ENCODE measurements around the gene ANKRD45.
"Not testable (repeated sequence)": the region's sequence is repeated elsewhere in the genome, so short reads cannot be mapped to it uniquely, and the experiment has no call there.

ANKRD45 gene

GRCh38 chr1:173669491-173669941, at the start of gene ANKRD45:
Gene ANKRD45 (minus strand): TSS chr1:173669851. CDS start chr1:173659418, 10,433 bp downstream.
- DNase-seq (ENCODE audit: low read depth in 2 of 2): no peak

- DNase-seq (ENCODE audit: low read depth in 2 of 2): no peak
These were observed 47.6 kb upstream of the ANKRD45 start for GRCh38 chr1:173717238-173717637.

- no peak for DNase-seq (ENCODE audit: low read depth in 2 of 2)
These were observed 45.8 kb upstream of the ANKRD45 start for GRCh38 chr1:173715538-173715844.

GRCh38 chr1:173714759-173715537, 45.3 kb upstream of the ANKRD45 start, which contains the start of gene KLHL20:
Gene KLHL20 (plus strand): TSS chr1:173714981. CDS start chr1:173716044, 1,063 bp downstream.
- DNase-seq (ENCODE audit: low read depth in 2 of 2): peak; percentile 66 to 78

GRCh38 chr1:173714441-173714758, 44.7 kb upstream of the ANKRD45 start:
- no peak for DNase-seq (ENCODE audit: low read depth in 2 of 2)

- no peak for DNase-seq (ENCODE audit: low read depth in 2 of 2)
These were observed 39.1 kb upstream of the ANKRD45 start for GRCh38 chr1:173708787-173709186.

GRCh38 chr1:173705117-173705516, 35.5 kb upstream of the ANKRD45 start:
- no peak for DNase-seq (ENCODE audit: low read depth in 2 of 2)

GRCh38 chr1:173702736-173703135, 33.1 kb upstream of the ANKRD45 start:
- DNase-seq (ENCODE audit: low read depth in 2 of 2): no peak

- not testable (repeated sequence) for DNase-seq (ENCODE audit: low read depth in 2 of 2)
These were observed 31.6 kb upstream of the ANKRD45 start for GRCh38 chr1:173701299-173701698.

- no peak for DNase-seq (ENCODE audit: low read depth in 2 of 2)
These were observed 23.6 kb upstream of the ANKRD45 start for GRCh38 chr1:173693238-173693637.

- no peak for DNase-seq (ENCODE audit: low read depth in 2 of 2)
These were observed 18.6 kb upstream of the ANKRD45 start for GRCh38 chr1:173688300-173688699.

GRCh38 chr1:173685121-173685520, 15.5 kb upstream of the ANKRD45 start:
- not testable (repeated sequence) for DNase-seq (ENCODE audit: low read depth in 2 of 2)

GRCh38 chr1:173683838-173684237, 14.2 kb upstream of the ANKRD45 start:
- DNase-seq (ENCODE audit: low read depth in 2 of 2): not testable (repeated sequence)

- no peak for DNase-seq (ENCODE audit: low read depth in 2 of 2)
These were observed 12.5 kb upstream of the ANKRD45 start for GRCh38 chr1:173682184-173682583.

GRCh38 chr1:173680152-173680551, 10.5 kb upstream of the ANKRD45 start:
- not testable (repeated sequence) for DNase-seq (ENCODE audit: low read depth in 2 of 2)

GRCh38 chr1:173674496-173674895, 4.8 kb upstream of the ANKRD45 start:
- DNase-seq (ENCODE audit: low read depth in 2 of 2): not testable (repeated sequence)

- no peak for DNase-seq (ENCODE audit: low read depth in 2 of 2)
These were observed 3.0 kb downstream of the ANKRD45 start for GRCh38 chr1:173666646-173667045.

- DNase-seq (ENCODE audit: low read depth in 2 of 2): no peak
These were observed 6.5 kb downstream of the ANKRD45 start for GRCh38 chr1:173663159-173663558.

GRCh38 chr1:173661763-173662162, 7.9 kb downstream of the ANKRD45 start:
- DNase-seq (ENCODE audit: low read depth in 2 of 2): no peak

- no peak for DNase-seq (ENCODE audit: low read depth in 2 of 2)
These were observed 8.4 kb downstream of the ANKRD45 start for GRCh38 chr1:173661271-173661670.

GRCh38 chr1:173660306-173660705, 9.3 kb downstream of the ANKRD45 start:
- no peak for DNase-seq (ENCODE audit: low read depth in 2 of 2)

- DNase-seq (ENCODE audit: low read depth in 2 of 2): no peak
These were observed 20.6 kb downstream of the ANKRD45 start for GRCh38 chr1:173648880-173649605.

- no peak for DNase-seq (ENCODE audit: low read depth in 2 of 2)
These were observed 23.0 kb downstream of the ANKRD45 start for GRCh38 chr1:173646656-173647055.

All from stimulated activated CD4-positive, alpha-beta T cell treated with anti-CD3 and anti-CD28 coated beads, Interleukin-4, amount 100 ng/mL, for 48 hours (primary cell).